H1 (cell line): ENCODE measurements around the gene ALDOA. TPM values are rescaled to one million over a fixed set of nuclear protein-coding genes. Genes with fewer than 3 reads are reported as not detected.

ENCODE experiments used
- CTCF ChIA-PET: fragments of 300-600 bp; sonication (Branson Sonifier 250); formaldehyde crosslinking; loops from one replicate; lab custom pipeline; 2021; ENCODE audit not compliant: partially characterized antibody; lab: Charles Lee
- POLR2A ChIA-PET: fragments of 300-600 bp; sonication (Branson Sonifier 250); formaldehyde crosslinking; loops from one replicate; lab custom pipeline; 2021; ENCODE audit warnings: inconsistent platforms; ENCODE audit not compliant: partially characterized antibody; lab: Charles Lee
- DNase-seq, 2 experiments: peaks; one replicate each; pipeline versions ENCODE4 v3.0.0 to v3.0.0-alpha.2; 2010 to 2022; ENCODE audit warnings: low spot score in 2 of 2, low read depth in 1 of 2, mixed read lengths in 1 of 2
- FAIRE-seq: peaks from 2 replicates; lab custom pipeline; 2011; peaks lifted over from hg19 to GRCh38; lab: Jason Lieb, UNC
- H2AFZ ChIP-seq: 2 replicates; pipeline ENCODE4 v1.8.1; 2012; ENCODE audit warnings: low read length, inconsistent platforms
- H2AK5ac ChIP-seq: 2 replicates; pipeline ENCODE4 v1.6.1; 2013; ENCODE audit warnings: low read depth, low read length
- H2BK120ac ChIP-seq: replicated peaks from 2 replicates; pipeline ENCODE3; 2013; ENCODE audit warnings: low read depth, low read length, inconsistent platforms
- H2BK12ac ChIP-seq: 2 replicates; pipeline ENCODE4 v1.6.1; 2013; ENCODE audit warnings: low read depth, low read length
- H2BK15ac ChIP-seq: 2 replicates; pipeline ENCODE4 v1.6.1; 2013; ENCODE audit warnings: low read length
- H2BK20ac ChIP-seq: 2 replicates; pipeline ENCODE4 v1.6.1; 2013; ENCODE audit warnings: low read length
- H2BK5ac ChIP-seq: 2 replicates; pipeline ENCODE4 v1.6.1; 2013; ENCODE audit warnings: low read depth, low read length
- H3K14ac ChIP-seq: 2 replicates; pipeline ENCODE4 v1.6.1; 2013; ENCODE audit warnings: inconsistent platforms; ENCODE audit not compliant: insufficient read length
- H3K18ac ChIP-seq: 2 replicates; pipeline ENCODE4 v1.6.1; 2013; ENCODE audit warnings: low read length; ENCODE audit errors: extremely low read depth
- H3K23ac ChIP-seq: 2 replicates; pipeline ENCODE4 v1.6.1; 2013; ENCODE audit warnings: inconsistent platforms; ENCODE audit not compliant: insufficient read length
- H3K23me2 ChIP-seq: 2 replicates; pipeline ENCODE4 v1.6.1; 2013; ENCODE audit warnings: low read depth, low read length
- H3K27ac ChIP-seq: 2 replicates; pipeline ENCODE4 v1.6.1; 2011; ENCODE audit warnings: low read depth, low read length, inconsistent platforms
- H3K27me3 ChIP-seq, 4 experiments: replicated peaks in 1 of 4; 1 replicate in 1 of 4; 2 replicates in 3 of 4; pipeline versions ENCODE4 v1.6.1 to v1.8.1; 2011 to 2013; ENCODE audit warnings: low read length in 3 of 4, mild to moderate bottlenecking in 3 of 4, inconsistent platforms in 2 of 4, mixed read lengths in 2 of 4, moderate library complexity in 1 of 4; ENCODE audit not compliant: control insufficient read depth in 3 of 4, insufficient read depth in 3 of 4; ENCODE audit errors: extremely low read depth in 1 of 4
- H3K36me3 ChIP-seq, 4 experiments: 2 replicates each; pipeline versions ENCODE4 v1.6.1 to v1.8.1; 2011 to 2013; ENCODE audit warnings: mild to moderate bottlenecking in 4 of 4, low read length in 3 of 4, moderate library complexity in 2 of 4, control low read depth in 1 of 4, inconsistent platforms in 1 of 4; ENCODE audit not compliant: insufficient read depth in 4 of 4, control insufficient read depth in 2 of 4
- H3K4ac ChIP-seq: replicated peaks from 2 replicates; pipeline ENCODE3; 2013; ENCODE audit warnings: low read length, low read depth, mixed read lengths, inconsistent platforms; ENCODE audit not compliant: insufficient read length
- H3K4me1 ChIP-seq, 4 experiments: replicated peaks in 1 of 4; 1 replicate in 1 of 4; 2 replicates in 3 of 4; pipeline versions ENCODE4 v1.6.1 to v1.8.1; 2011 to 2013; ENCODE audit warnings: low read length in 3 of 4, inconsistent platforms in 2 of 4, mixed read lengths in 1 of 4; ENCODE audit not compliant: insufficient read depth in 4 of 4, control insufficient read depth in 3 of 4
- H3K4me2 ChIP-seq, 2 experiments: 2 replicates each; pipeline versions ENCODE4 v1.6.1 to v1.8.1; 2011 to 2013; ENCODE audit warnings: low read depth in 2 of 2, low read length in 2 of 2, control low read depth in 1 of 2, inconsistent platforms in 1 of 2, mild to moderate bottlenecking in 1 of 2; ENCODE audit not compliant: insufficient read depth in 1 of 2
- H3K4me3 ChIP-seq, 4 experiments: fragments of 200-600, 300-600 bp in 1 of 4; sonication (generic), shearing (Covaris generic), sonication (Bioruptor Twin) in 1 of 4; 2 replicates each; pipeline versions ENCODE4 v1.5.1 to v1.8.1; 2011 to 2016; ENCODE audit warnings: low read length in 4 of 4, low read depth in 3 of 4, control low read depth in 2 of 4, inconsistent platforms in 2 of 4, mild to moderate bottlenecking in 2 of 4, mixed read lengths in 1 of 4, moderate library complexity in 1 of 4; ENCODE audit not compliant: insufficient read depth in 2 of 4; ENCODE audit errors: extremely low read depth in 1 of 4
- H3K56ac ChIP-seq: replicated peaks from 2 replicates; pipeline ENCODE3; 2013; ENCODE audit warnings: low read depth, mild to moderate bottlenecking, mixed read lengths, low read length, inconsistent platforms; ENCODE audit not compliant: insufficient read length
- H3K79me1 ChIP-seq: 2 replicates; pipeline ENCODE4 v1.6.1; 2013; ENCODE audit warnings: low read depth, low read length, control low read depth
- H3K79me2 ChIP-seq, 2 experiments: 2 replicates each; pipeline versions ENCODE4 v1.6.1 to v1.8.1; 2012 to 2013; ENCODE audit warnings: low read length in 2 of 2, mild to moderate bottlenecking in 2 of 2, inconsistent platforms in 1 of 2; ENCODE audit not compliant: insufficient read depth in 2 of 2, control insufficient read depth in 1 of 2
- H3K9ac ChIP-seq, 4 experiments: replicated peaks in 1 of 4; 1 replicate in 1 of 4; 2 replicates in 3 of 4; pipeline versions ENCODE4 v1.6.1 to v1.8.1; 2011 to 2013; ENCODE audit warnings: low read depth in 3 of 4, low read length in 3 of 4, control low read depth in 2 of 4, mild to moderate bottlenecking in 2 of 4, moderate library complexity in 2 of 4, inconsistent platforms in 1 of 4; ENCODE audit errors: extremely low read depth in 1 of 4
- H3K9me3 ChIP-seq, 2 experiments: 2 replicates each; pipeline versions ENCODE4 v1.6.1 to v1.8.1; 2012 to 2013; ENCODE audit warnings: mild to moderate bottlenecking in 2 of 2, moderate library complexity in 2 of 2, control low read depth in 1 of 2, inconsistent platforms in 1 of 2, low read depth in 1 of 2, low read length in 1 of 2, mixed read lengths in 1 of 2; ENCODE audit not compliant: insufficient read depth in 2 of 2
- H4K20me1 ChIP-seq, 2 experiments: replicated peaks in 1 of 2; 2 replicates each; pipeline versions ENCODE3 to v1.8.1; 2011 to 2013; ENCODE audit warnings: inconsistent platforms in 2 of 2, low read length in 2 of 2, mild to moderate bottlenecking in 1 of 2; ENCODE audit not compliant: insufficient read depth in 2 of 2, control insufficient read depth in 1 of 2
- H4K5ac ChIP-seq: 2 replicates; pipeline ENCODE4 v1.6.1; 2013; ENCODE audit warnings: low read length, low read depth, mixed read lengths, inconsistent platforms; ENCODE audit not compliant: insufficient read length
- H4K8ac ChIP-seq: 2 replicates; pipeline ENCODE4 v1.8.0; 2013; ENCODE audit warnings: mild to moderate bottlenecking, moderate library complexity, low read length, inconsistent platforms; ENCODE audit not compliant: insufficient read depth; ENCODE audit errors: extremely low read depth
- H4K91ac ChIP-seq: replicated peaks from 2 replicates; pipeline ENCODE3; 2013; ENCODE audit warnings: low read length, mixed read lengths, inconsistent platforms; ENCODE audit not compliant: insufficient read length
- ASH2L ChIP-seq: fragments of 200-600, 300-600 bp; sonication (generic); IDR thresholded peaks from one replicate; pipeline ENCODE4 v1.7.1; 2017; ENCODE audit warnings: low read length
- BRCA1 ChIP-seq: IDR thresholded peaks from 2 replicates; pipeline ENCODE4 v1.6.1; 2012; ENCODE audit warnings: low read depth, low read length, improper control_type of control experiment
- CBX8 ChIP-seq: fragments of 300-800, 300-1000 bp; sonication (generic); IDR thresholded peaks from 2 replicates; pipeline ENCODE4 v1.7.1; 2016; ENCODE audit warnings: low read depth, low read length, borderline replicate concordance
- CTCF ChIP-seq, 3 experiments: IDR thresholded peaks; 1 replicate in 2 of 3; 2 replicates in 1 of 3; pipeline versions ENCODE4 v1.5.1 to v1.6.1; 2011; ENCODE audit warnings: low read length in 3 of 3, mild to moderate bottlenecking in 3 of 3, inconsistent platforms in 2 of 3, low read depth in 1 of 3, moderate library complexity in 1 of 3; ENCODE audit not compliant: insufficient read depth in 1 of 3; ENCODE audit errors: control extremely low read depth in 1 of 3
- FOSL1 ChIP-seq: IDR thresholded peaks from 2 replicates; pipeline ENCODE4 v1.6.1; 2011; ENCODE audit warnings: mild to moderate bottlenecking, low read depth, low read length, moderate library complexity; ENCODE audit not compliant: insufficient read depth
- NANOG ChIP-seq: IDR thresholded peaks from 2 replicates; pipeline ENCODE4 v1.6.1; 2011; ENCODE audit warnings: low read length, low read depth, mild to moderate bottlenecking, inconsistent platforms; ENCODE audit not compliant: insufficient read depth, poor library complexity, severe bottlenecking
- POLR2A ChIP-seq, 2 experiments: IDR thresholded peaks; 1 replicate in 1 of 2; 2 replicates in 1 of 2; pipeline ENCODE4 v1.6.1; 2011; ENCODE audit warnings: low read depth in 2 of 2, low read length in 2 of 2, mild to moderate bottlenecking in 2 of 2; ENCODE audit errors: control extremely low read depth in 1 of 2
- POLR2AphosphoS5 ChIP-seq: IDR thresholded peaks from 2 replicates; pipeline ENCODE4 v1.6.1; 2011; ENCODE audit warnings: low read depth, low read length
- RAD21 ChIP-seq, 2 experiments: IDR thresholded peaks in 1 of 2; conservative IDR thresholded peaks in 1 of 2; 2 replicates each; pipeline ENCODE4 v1.6.1; 2011; ENCODE audit warnings: low read depth in 2 of 2, low read length in 2 of 2, improper control_type of control experiment in 1 of 2, inconsistent platforms in 1 of 2, mild to moderate bottlenecking in 1 of 2, moderate library complexity in 1 of 2
- RFX5 ChIP-seq: IDR thresholded peaks from 2 replicates; pipeline ENCODE4 v1.6.1; 2011; ENCODE audit warnings: low read depth, low read length, improper control_type of control experiment, borderline replicate concordance
- ZNF274 ChIP-seq: IDR thresholded peaks from 2 replicates; pipeline ENCODE4 v1.7.0; 2012; ENCODE audit warnings: low read length, borderline replicate concordance; ENCODE audit errors: extremely low read depth
- WGBS, 2 experiments: shearing (Covaris generic) in 1 of 2; methylation state at CpG; one replicate each; pipeline versions ENCODE4 v1.1.6 to v1.1.7; 2013 to 2015; ENCODE audit warnings: low lambda C conversion rate in 2 of 2, mixed read lengths in 2 of 2, inconsistent platforms in 1 of 2, low coverage in 1 of 2, missing lambda C conversion rate in 1 of 2; ENCODE audit not compliant: insufficient replicate concordance in 2 of 2, insufficient coverage in 1 of 2, insufficient read length in 1 of 2; ENCODE audit errors: extremely low coverage in 1 of 2, missing lambda C conversion rate in 1 of 2; 5-methylcytosine and 5-hydroxymethylcytosine counted together
- polyA plus RNA-seq, 7 experiments: library from polyadenylated mRNA; depleted of rRNA in 3 of 7; stranded (reverse) in 5 of 7; unstranded in 2 of 7; fragments of >200 nt in 5 of 7; fragments of 200-250 nt in 2 of 7; gene quantifications; 1 replicate in 5 of 7; 2 replicates in 1 of 7; 4 replicates in 1 of 7; pipeline versions ENCODE4 v1.2.1 to v1.2.3, GENCODE V29; 2011 to 2013; ENCODE audit warnings: missing spikeins in 2 of 7, mixed read lengths in 2 of 7
- total RNA-seq: library from RNA; stranded (reverse); fragmentation: NEBNext Ultra II Directional; extraction: Animal tissue kit (Norgen Biotek cat#: 25700); gene quantifications from 2 replicates; pipeline ENCODE4 v1.2.1, GENCODE V29; 2021

The ALDOA gene
- total and polyA plus RNA-seq, 2 of the 8 experiments (the other 6 are each of a cell fraction or from before 2014, with no cell fraction given), result 1,072 to 1,083 TPM

DNA sequence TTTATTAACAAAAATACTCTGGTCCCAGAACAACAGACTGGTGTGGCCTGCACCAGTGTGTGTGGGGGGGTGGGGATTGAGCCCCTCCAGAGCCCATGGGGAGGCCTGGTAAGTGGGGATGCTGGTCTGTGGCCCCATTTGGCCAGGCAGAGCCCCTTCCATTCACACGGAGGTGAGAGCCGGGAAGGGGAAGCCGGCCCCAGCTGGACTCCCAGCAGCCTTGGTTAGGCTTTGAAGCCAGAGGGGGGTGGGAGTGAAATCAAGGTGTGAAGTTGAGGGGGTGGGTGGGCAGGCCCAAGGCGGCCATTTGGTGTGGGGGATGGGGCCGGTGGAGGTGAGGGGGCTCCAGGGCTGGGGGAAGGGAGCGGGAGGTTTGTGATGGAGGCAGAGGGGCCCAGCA is 20.3 kb downstream of the ALDOA start:
- H2BK5ac ChIP-seq, result no peak overlapping the region
- DNase-seq, result no peak
- peaks cover 7 to 16% of the 10 kb centered on the region in 2 experiments for H4K20me1 ChIP-seq
- no peak overlapping the region for H2BK15ac ChIP-seq
- H2AK5ac ChIP-seq, result no peak overlapping the region
- H3K4me1 ChIP-seq, result peaks cover 0 to 1% (median 0%) of the 10 kb centered on the region in 4 experiments; a peak in 2 of 7 replicates
- FAIRE-seq, result no peak
- no peak overlapping the region for H2AFZ ChIP-seq
- ChIA-PET POLR2A (interaction anchor here (2.6 to 14.0 kb wide), 2 partner anchors 11 to 13 kb away, joined by 6 to 353 read pairs; partner anchors contain the start of genes ALDOA and PPP4C), CTCF (interaction anchor here (2.2 kb wide), 1 partner anchor 27 kb away, joined by 7 read pairs; no protein-coding TSS in a partner anchor)
- 100% methylated on average over 3 of the region's 6 CpGs; no CpG with 5 or more reads in 1 of the 2 experiments for WGBS, 2 experiments
- H4K8ac ChIP-seq, result no peak overlapping the region
- H3K79me1 ChIP-seq, result no peaks in the 10 kb centered on the region; the same call in 1 of the 2 replicates
- H3K4ac ChIP-seq, result no peak overlapping the region
- H3K56ac ChIP-seq, result no peak overlapping the region
- no peak overlapping the region for H3K4me2 ChIP-seq
- no peak overlapping the region for H3K9ac ChIP-seq
- H3K4me3 ChIP-seq, result no peak overlapping the region
- H3K36me3 ChIP-seq, result peaks cover 21 to 45% (median 31%) of the 10 kb centered on the region in 4 experiments
- peaks cover 0 to 3% of the 10 kb centered on the region in 2 experiments; a peak in 1 of 4 replicates for H3K79me2 ChIP-seq
- no peak overlapping the region for H3K23ac ChIP-seq
- no peak overlapping the region for H3K27ac ChIP-seq
- H2BK12ac ChIP-seq, result no peak overlapping the region
- peaks cover under 1% of the 10 kb centered on the region; the same call in 1 of the 2 replicates for H3K23me2 ChIP-seq
- no peak overlapping the region for H3K14ac ChIP-seq
- H2BK20ac ChIP-seq, result no peak overlapping the region
- no peak overlapping the region for H2BK120ac ChIP-seq
- H3K9me3 ChIP-seq, result no peaks in the 10 kb centered on the region
- H3K27me3 ChIP-seq, result peaks cover 0 to under 1% (median 0%) of the 10 kb centered on the region in 4 experiments; a peak in 1 of 7 replicates
- no peak overlapping the region for H3K18ac ChIP-seq
- H4K5ac ChIP-seq, result no peak overlapping the region
- no peak overlapping the region for H4K91ac ChIP-seq
- TF ChIP-seq RFX5 (no peak), POLR2A (IDR thresholded peaks at IDR 0.05; ENCODE audit: control extremely low read depth in 1 of 2, low read depth in 2 of 2, low read length in 2 of 2) (no peak), ASH2L (no peak), ZNF274 (no peak), POLR2AphosphoS5 (no peak), CTCF (IDR thresholded peaks at IDR 0.05; ENCODE audit: control extremely low read depth in 1 of 3, insufficient read depth in 1 of 3, low read depth in 1 of 3, low read length in 3 of 3) (no peak), CBX8 (no peak), FOSL1 (no peak), NANOG (no peak), BRCA1 (no peak), RAD21 (IDR thresholded peaks at IDR 0.05 in 1 of 2, conservative IDR thresholded peaks at IDR 0.05 in 1 of 2; ENCODE audit: low read depth in 2 of 2, low read length in 2 of 2) (no peak)
